GM12892 (cell line): Measurements from ENCODE around the gene TUBB.
A peak's percentile ranks its signal among the peaks of the same experiment; 100 is the strongest.
"Not testable (repeated sequence)": the region's sequence is repeated elsewhere in the genome, so short reads cannot be mapped to it uniquely, and the experiment has no call there.

ENCODE experiments used
- DNase-seq: peaks from one replicate; pipeline ENCODE4 v3.0.0; 2011; ENCODE audit not compliant: insufficient read length
- FAIRE-seq: peaks from 2 replicates; lab custom pipeline; 2011; peaks lifted over from hg19 to GRCh38; lab: Jason Lieb, UNC
- POLR2A ChIP-seq: IDR thresholded peaks from 2 replicates; pipeline ENCODE4 v1.6.1; 2011; ENCODE audit warnings: low read depth, low read length, control low read depth
- POLR2AphosphoS5 ChIP-seq: IDR thresholded peaks from 2 replicates; pipeline ENCODE4 v1.6.1; 2011; ENCODE audit warnings: low read depth, low read length, control low read depth
- TAF1 ChIP-seq: IDR thresholded peaks from 2 replicates; pipeline ENCODE4 v1.6.1; 2011; ENCODE audit warnings: low read depth, mild to moderate bottlenecking, control low read depth, low read length, borderline replicate concordance

TUBB gene

DNA sequence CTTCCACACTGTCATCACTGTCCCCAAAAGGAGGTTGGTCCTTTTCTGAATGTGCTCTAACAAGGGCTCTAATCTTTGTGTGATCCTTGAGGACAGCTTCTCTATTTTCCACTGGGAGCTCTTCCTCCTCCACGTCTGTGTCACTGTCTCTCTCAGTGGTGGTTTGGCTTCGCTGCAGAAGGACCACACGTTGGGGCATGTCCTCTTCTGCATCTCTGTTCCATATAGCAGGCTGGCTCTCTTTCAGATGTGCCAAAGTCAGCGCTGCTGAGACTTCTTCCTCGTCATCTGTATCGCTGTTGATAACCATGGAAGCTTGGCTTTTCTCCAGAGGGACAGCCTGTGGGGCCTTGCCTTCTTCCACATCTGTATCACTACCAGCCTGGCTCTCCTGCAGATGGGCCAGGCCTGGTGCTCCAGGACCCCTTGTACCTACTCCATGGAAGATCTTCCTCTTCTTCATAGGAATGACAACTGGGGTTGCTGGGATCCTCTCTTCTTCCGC, 7.7 kb upstream of the TUBB start:
- DNase-seq (no peak), FAIRE-seq (no peak)
- TF ChIP-seq POLR2A: no peak

DNA sequence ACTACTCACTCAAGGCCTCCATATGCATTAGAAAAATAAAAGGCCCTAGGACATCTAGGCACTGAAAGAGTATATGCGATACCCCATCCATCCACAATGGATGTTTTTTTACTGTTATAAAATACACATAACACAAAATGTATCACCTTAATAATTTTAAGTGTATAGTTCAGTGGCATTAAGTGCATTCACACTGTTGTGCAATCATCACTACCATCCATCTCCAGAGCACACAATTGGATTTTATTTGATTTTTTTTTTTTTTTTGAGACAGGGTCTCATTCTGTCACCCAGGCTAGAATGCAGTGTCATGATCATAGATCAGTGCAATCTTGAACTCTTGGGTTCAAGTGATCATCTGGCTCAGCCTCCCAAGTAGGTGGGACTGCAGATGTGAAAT, 5.9 kb upstream of the TUBB start:
- FAIRE-seq (no peak), DNase-seq (no peak)
- TF ChIP-seq TAF1 (no peak), POLR2AphosphoS5 (no peak), POLR2A (no peak)

DNA sequence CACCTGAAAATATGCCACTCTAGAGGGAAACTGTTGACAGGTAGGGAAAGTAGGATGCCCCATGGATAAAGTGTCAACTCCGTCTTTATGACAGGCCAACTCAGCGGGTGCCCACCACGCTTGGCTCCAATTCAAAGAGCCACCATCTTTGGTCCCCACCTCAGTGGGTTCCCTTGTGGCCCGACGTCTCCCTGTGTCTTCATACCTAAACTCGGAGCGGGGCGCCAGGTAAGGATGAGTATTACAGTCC, 3.3 kb upstream of the TUBB start:
- DNase-seq (no peak), FAIRE-seq (peak; percentile 5)

DNA sequence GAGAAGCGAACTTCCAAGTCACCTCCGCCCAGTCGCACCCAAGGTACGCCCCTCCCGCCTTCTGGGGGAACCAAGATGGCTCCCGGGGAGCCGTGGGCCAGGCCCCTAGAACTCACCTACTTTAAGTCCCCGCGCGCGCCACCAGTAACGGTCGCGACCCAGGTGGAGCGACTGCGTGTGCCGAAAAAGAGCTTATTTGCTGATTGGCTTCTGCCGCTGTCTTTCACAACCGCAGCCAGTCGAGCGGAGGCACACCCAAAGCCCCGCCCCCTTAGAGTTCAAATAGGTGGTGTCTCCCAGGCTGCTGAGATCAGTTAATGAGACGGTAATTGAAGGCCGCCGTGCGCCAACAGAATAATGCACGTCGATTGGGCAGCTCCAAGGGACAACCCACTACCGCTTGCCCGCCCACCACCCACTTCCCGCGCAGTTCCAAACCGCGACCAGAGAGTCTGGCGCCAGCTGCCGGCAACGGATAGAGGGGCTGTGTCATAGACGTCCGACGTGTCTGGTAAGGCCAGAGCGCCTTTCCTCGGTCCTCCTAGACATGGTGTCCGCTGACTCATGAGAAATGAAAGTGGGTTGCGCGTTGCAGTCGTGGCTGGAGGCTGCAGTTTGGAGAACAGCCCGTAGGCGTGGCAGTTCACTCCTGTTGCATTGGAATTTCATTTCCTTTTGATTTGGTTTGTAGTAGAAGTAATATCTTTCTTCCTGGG, 2.9 kb upstream of the TUBB start, which contains the start of gene MDC1:
TSS of gene MDC1 (minus strand) at position 153 of the 716 bp plus-strand sequence. CDS start 2,106 bp downstream, outside the sequence.
- DNase-seq (peak; percentile 86), FAIRE-seq (peak; percentile 96)
- TF ChIP-seq POLR2A (peak; percentile 96), POLR2AphosphoS5 (peak; percentile 95), TAF1 (peak; percentile 88)

More for the DNA sequence above, 3.3 kb upstream of the TUBB start:
- no peak for TF ChIP-seq TAF1
- TF ChIP-seq POLR2AphosphoS5: no peak
- no peak for TF ChIP-seq POLR2A

DNA sequence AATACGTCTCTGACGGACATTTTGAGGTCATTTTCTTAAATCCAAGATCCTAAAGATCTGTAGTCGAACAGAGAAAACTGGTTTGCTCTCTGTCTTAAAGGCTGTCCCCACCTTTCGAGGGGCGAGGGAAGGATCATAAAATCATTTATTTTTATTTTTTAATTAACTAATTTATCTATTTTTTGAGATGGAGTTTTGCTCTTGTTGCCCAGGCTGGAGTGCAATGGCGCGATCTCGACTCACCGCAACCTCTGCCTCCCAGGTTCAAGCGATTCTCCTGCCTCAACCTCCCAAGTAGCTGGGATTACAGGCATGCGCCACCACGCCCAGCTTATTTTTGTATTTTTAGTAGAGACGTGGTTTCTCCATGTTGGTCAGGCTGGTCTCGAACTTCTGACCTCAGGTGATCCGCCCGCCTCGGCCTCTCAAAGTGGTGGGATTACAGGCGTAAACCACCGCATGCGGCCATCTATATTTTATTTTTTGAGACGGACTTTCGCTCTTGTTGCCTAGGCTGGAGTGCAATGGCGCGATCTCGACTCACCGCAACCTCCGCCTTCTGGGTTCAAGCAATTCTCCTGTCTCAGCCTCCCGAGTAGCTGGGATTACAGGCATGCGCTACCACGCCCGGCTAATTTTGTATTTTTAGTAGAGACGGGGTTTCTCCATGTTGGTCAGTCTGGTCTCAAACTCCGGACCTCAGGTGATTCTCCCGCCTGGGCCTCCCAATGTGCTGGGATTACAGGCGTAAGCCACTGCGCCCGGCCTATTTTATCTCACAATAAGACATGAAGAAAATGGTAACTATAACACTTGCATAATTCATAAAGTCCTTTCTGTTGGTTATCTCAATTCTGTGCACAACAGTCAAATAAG, 2.1 kb upstream of the TUBB start:
- not testable (repeated sequence) for FAIRE-seq, DNase-seq

DNA sequence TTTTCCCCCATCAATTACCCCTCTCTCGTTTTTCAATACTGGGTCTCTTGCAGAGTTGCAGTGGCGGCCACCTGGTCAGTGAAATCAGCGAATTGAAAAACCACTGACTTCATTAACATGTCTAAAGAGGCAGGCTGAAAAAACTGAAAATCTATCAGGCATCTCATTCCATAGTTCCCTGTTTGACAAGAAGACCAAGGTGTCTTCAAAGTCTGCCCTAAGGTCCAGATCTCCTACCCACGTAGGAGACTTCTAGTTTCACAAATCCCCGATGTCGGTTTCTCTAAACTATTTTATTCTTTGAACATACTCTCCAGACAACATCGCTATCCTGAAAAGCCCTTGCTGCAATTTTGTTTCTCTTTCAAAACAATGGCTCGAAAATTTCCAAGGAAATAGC, 796 bp upstream of the TUBB start:
- DNase-seq: no peak
- TF ChIP-seq POLR2AphosphoS5 (no peak; the same call in 1 of the 2 replicates), TAF1 (no peak), POLR2A (no peak)
- no peak for FAIRE-seq

DNA sequence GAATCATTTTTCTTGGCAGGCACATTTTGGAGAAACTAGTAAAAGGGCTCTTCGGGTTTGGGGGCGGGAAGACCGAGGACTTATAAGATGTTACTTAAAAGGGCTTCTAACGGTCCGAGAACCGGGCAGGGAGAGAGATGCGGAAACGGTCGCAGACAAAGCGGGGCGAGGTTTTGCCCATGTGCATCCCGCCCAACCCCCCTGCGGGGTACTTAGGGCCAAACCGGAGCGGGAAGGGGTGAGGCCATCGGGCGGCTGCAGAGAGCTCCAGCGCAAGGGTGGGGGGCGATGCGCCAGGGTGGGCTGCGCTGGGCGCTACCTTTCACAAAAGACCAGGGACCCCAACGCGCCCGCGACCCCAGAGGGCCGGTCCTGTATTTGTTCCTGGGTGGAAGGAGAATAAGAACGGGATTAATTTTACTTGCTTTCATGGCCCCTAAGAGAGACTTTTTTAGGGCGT, 616 bp downstream of the TUBB start:
- FAIRE-seq (no peak), DNase-seq (no peak)
- TF ChIP-seq TAF1 (no peak), POLR2AphosphoS5 (no peak; the same call in 1 of the 2 replicates), POLR2A (no peak)

DNA sequence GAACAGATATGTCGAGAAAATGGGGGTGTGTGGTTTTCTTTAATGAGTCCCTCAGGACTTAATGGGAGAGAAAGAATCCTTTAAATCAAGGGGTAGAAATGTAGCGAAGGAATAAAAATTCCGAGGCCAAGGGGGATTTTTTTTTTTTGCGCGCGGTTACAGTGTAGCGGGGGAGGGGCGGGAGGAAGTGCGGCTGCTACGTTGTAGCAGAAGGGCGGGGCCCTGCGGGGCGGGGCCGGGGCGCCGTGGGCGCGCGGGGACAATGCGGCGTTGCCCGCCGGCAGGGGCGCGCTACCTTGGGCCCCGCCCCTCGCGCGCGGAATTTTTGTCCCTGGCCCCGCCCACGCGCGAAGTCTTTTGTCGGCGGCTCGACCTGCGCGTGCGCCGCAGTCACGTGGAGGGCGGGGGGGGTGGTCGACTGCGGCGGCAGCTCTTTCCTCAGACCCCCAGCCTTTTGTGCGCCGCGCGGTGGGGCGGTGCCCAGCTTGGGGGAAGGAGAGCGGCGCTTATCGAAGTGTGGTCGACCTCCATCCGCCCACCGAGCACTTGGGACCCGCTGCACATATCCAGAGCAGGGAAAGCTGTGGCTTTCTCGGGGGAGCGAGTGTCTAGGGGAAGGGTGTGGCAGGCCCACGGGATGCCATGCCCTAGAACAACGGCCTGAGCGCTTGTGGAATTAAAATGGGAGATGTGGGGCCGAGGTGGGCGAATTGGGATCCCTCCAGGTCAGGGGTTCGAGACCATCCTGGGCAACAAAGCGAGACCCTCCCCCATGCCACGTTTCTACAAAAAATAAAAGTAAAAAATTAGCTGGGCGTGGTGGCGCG, 1.3 kb downstream of the TUBB start:
- no peak; the same call in 1 of the 2 replicates for TF ChIP-seq TAF1
- peak; percentile 88 for TF ChIP-seq POLR2AphosphoS5
- peak; percentile 78 for TF ChIP-seq POLR2A
- FAIRE-seq: peak; percentile 48

DNA sequence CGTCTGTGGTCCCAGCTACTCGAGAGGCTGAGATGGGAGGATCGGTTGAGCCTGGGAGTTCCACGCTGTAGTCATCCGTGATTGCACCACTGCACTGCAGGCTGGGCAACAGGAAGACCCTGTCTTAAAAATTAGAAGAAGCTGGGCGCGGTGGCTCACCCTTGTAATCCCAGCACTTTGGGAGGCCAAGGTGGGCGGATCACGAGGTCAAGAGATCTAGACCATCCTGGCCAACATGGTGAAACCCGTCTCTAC, 1.8 kb downstream of the TUBB start:
- not testable (repeated sequence) for FAIRE-seq

More for the DNA sequence above, 1.3 kb downstream of the TUBB start:
- DNase-seq: peak; percentile 71

DNA sequence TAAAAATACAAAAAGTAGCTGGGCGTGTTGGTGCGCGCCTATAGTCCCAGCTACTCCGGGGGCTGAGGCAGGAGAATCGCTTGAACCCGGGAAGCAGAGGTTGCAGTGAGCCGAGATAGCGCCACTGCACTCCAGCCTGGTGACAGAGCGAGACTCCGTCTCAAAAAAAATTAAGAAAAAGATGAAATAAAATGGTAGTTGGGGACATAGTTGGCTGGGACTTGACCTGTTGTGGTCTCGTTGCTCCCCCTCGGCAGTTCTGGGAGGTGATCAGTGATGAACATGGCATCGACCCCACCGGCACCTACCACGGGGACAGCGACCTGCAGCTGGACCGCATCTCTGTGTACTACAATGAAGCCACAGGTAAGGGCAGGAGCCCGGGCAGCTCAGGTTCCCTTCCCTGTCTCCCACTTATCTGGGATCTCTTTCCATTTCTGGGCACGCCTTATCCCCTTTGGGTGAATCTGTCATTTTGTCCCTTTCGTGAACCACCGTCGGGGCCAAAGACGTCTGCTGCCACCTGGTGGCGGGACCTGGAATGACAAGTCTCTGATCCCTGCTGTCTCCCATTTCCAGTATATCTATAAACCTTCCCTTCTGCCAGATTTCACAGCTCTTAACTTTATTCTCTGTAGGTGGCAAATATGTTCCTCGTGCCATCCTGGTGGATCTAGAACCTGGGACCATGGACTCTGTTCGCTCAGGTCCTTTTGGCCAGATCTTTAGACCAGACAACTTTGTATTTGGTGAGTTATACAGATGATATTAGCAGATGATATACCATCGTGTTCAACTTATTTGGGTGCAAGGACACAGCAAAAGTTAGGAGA, 2.3 kb downstream of the TUBB start:
- FAIRE-seq (peak; percentile 87), DNase-seq (peak; percentile 50)

More for the DNA sequence above, 1.8 kb downstream of the TUBB start:
- not testable (repeated sequence) for DNase-seq

More for the DNA sequence above, 2.3 kb downstream of the TUBB start:
- TF ChIP-seq POLR2AphosphoS5 (peak; percentile 72), TAF1 (no peak), POLR2A (peak; percentile 25)
